ENCODE measurements around the gene ADAMTSL1. TPM values are rescaled to one million over a fixed set of nuclear protein-coding genes. Genes with fewer than 3 reads are reported as not detected.

ADAMTSL1 gene
- total RNA-seq, 4 donors from 2014 or later: 0.32 to 2.3 (median 1.3) TPM

DNA sequence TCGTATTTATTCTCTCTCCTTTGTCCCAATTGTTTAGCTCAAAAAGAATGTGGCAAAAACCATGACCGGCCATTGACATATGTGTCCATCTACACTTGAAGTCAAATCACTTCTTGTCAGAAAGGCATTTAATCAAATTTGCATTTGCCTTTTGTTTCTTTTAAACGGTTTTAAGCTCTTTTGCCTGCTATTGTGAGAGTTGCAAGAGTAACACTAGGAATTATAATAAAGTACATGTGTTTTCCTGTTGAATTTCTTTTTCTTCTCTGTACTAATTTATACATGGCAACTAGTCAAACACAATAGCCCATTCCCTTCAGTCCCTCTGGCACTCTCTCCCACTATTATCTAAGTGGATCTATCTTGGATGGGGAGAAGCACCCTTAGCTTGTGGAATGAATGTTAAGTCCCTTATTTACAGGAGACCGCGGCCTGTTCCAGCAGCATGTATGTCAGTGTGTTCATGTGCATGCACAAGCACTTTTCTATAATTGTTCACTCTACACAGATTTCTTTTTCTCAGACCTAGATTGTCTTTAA is 3.2 kb downstream of the ADAMTSL1 start:
- Histone ChIP-seq H3K27me3 (no peaks in the 10 kb centered on the region), H3K27ac (no peak overlapping the region), H3K4me1 (peaks cover 17% of the 10 kb centered on the region), H3K4me3 (no peak overlapping the region), H3K9me3 (no peaks in the 10 kb centered on the region), H3K36me3 (no peaks in the 10 kb centered on the region)
- TF ChIP-seq EP300 (IDR thresholded peaks at IDR 0.05): no peak
- TF ChIP-seq, protein P1, sequence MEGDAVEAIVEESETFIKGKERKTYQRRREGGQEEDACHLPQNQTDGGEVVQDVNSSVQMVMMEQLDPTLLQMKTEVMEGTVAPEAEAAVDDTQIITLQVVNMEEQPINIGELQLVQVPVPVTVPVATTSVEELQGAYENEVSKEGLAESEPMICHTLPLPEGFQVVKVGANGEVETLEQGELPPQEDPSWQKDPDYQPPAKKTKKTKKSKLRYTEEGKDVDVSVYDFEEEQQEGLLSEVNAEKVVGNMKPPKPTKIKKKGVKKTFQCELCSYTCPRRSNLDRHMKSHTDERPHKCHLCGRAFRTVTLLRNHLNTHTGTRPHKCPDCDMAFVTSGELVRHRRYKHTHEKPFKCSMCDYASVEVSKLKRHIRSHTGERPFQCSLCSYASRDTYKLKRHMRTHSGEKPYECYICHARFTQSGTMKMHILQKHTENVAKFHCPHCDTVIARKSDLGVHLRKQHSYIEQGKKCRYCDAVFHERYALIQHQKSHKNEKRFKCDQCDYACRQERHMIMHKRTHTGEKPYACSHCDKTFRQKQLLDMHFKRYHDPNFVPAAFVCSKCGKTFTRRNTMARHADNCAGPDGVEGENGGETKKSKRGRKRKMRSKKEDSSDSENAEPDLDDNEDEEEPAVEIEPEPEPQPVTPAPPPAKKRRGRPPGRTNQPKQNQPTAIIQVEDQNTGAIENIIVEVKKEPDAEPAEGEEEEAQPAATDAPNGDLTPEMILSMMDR (IDR thresholded peaks at IDR 0.05): no peak
- no peak for TF ChIP-seq POLR2AphosphoS5 (IDR thresholded peaks at IDR 0.05)
- no peak for TF ChIP-seq POLR2A (IDR thresholded peaks at IDR 0.05)
- DNase-seq (ENCODE audit: low spot score in 2 of 2): no peak
- WGBS: 76% methylated on average over 5 of the region's 5 CpGs

DNA sequence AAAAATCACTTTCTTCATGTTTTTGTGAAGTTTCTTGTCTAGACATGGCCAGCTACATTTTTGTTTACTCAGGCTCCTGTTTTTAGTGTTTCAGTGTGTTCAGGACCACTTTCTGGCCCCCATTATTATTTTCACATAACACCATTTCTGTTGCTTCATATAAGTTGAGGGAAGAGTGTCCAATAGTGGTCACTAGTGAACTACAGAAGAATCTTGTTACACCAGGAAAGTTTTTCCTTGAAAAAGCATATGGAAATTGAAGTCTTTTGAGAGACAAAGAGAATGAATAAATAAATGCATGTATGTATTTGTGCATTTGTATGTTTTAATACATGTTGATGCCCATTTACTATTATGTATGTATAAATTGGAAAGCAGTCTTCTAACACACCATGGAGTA is 3.8 kb downstream of the ADAMTSL1 start:
- H3K4me3 ChIP-seq: no peak overlapping the region
- H3K27ac ChIP-seq: no peak overlapping the region
- no peaks in the 10 kb centered on the region for H3K27me3 ChIP-seq
- H3K4me1 ChIP-seq: peaks cover 15% of the 10 kb centered on the region
- TF ChIP-seq, protein P1 (IDR thresholded peaks at IDR 0.05): no peak
- TF ChIP-seq EP300 (IDR thresholded peaks at IDR 0.05): no peak
- no peak for DNase-seq (ENCODE audit: low spot score in 2 of 2)
- no peaks in the 10 kb centered on the region for H3K36me3 ChIP-seq
- H3K9me3 ChIP-seq: no peaks in the 10 kb centered on the region

DNA sequence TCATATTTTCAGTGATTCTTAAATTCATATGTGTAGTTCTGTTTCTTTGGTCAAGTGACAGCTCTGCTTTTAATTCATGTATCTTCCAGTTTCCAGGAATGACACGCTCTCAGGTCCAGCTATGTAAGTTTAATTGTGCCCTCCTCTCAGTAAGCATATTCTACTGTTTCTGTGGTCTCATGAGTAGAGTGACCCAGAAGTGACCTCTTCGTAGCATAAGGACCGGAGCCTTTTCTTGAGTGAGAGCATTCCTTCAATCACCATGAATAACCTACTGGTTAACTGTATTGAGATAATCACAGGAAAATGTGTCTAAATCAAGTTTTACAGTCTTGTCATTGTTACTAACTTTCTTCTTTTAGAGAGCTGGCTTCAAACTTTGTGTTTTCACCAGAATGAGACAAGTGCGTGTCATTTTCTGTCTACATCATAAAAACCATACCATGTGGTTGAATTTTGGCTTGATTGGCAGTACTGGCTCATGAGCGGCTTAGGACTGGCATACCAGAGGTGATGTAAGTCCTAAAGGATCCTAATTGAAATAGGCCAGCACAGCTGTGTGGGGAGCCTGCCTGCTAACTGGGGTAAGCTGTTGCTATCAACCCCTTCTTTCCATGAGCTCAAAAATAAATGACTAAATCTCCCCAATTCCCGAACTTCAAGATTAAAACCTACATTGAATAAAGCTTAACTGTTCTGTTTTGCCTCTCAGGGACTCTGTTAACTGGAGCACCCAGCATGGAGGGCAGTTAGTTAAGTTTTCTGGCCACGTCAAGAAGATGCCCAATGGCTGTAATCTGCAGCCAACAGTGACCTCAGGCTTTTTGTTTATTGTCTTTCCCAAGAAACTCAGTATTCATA is 4.8 kb downstream of the ADAMTSL1 start:
- DNase-seq (ENCODE audit: low spot score in 2 of 2): no peak
- 71% methylated on average over 7 of the region's 7 CpGs for WGBS
- no peaks in the 10 kb centered on the region for H3K9me3 ChIP-seq
- peak overlapping the region; percentile 6 for H3K27ac ChIP-seq
- H3K4me3 ChIP-seq: no peak overlapping the region
- peaks cover 7% of the 10 kb centered on the region for H3K4me1 ChIP-seq
- TF ChIP-seq POLR2A (IDR thresholded peaks at IDR 0.05) (no peak), EP300 (IDR thresholded peaks at IDR 0.05) (no peak), POLR2AphosphoS5 (IDR thresholded peaks at IDR 0.05) (no peak)
- TF ChIP-seq, protein P1 (IDR thresholded peaks at IDR 0.05): no peak
- no peaks in the 10 kb centered on the region for H3K36me3 ChIP-seq
- no peaks in the 10 kb centered on the region for H3K27me3 ChIP-seq

DNA sequence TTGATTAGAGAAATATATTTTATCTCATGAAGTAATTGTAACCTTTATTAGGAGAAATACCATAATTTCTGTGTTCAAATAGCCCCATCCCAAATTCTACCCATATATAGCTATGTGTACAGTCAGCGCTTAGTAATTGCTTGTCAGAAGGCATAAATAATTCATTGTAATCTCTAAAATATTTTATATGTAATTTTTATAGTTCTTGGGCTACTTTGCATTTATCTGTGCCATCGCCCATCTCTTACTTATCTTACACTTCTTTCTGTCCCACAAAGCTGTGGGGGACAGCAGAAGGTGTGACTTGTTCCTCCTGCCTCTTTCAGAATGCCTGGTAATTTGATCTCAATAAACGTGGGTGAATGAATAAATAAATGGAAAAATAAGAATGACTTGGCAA is 5.5 kb downstream of the ADAMTSL1 start:
- H3K36me3 ChIP-seq: no peaks in the 10 kb centered on the region
- no peak overlapping the region for H3K4me3 ChIP-seq
- no peaks in the 10 kb centered on the region for H3K27me3 ChIP-seq
- H3K4me1 ChIP-seq: peaks cover 2% of the 10 kb centered on the region
- DNase-seq (ENCODE audit: low spot score in 2 of 2): no peak
- H3K27ac ChIP-seq: no peak overlapping the region
- 73% methylated on average over 3 of the region's 3 CpGs for WGBS
- TF ChIP-seq EP300 (IDR thresholded peaks at IDR 0.05): no peak
- no peak for TF ChIP-seq POLR2A (IDR thresholded peaks at IDR 0.05)
- TF ChIP-seq POLR2AphosphoS5 (IDR thresholded peaks at IDR 0.05): no peak
- TF ChIP-seq, protein P1 (IDR thresholded peaks at IDR 0.05): no peak
- no peaks in the 10 kb centered on the region for H3K9me3 ChIP-seq

DNA sequence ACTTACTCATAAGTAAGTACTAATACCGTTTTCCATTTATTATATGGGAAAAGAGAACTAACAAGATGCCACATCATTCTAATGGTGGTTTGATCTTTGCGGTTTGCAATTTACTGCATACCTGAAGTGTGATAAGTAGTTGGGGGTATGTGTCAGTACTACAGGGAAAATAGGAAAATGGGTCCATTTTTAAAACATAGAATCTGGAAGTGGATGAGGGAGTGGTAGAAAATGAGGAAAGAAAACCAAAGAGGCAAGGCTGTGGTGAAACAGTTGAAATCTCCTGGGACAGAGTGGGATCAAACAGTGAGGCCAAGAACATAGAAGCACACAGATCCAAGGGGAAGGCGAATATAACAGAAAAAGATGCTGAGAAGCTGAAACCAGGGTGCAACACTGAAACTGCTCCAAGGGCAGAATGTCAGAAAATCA is 6.7 kb downstream of the ADAMTSL1 start:
- no peaks in the 10 kb centered on the region for H3K9me3 ChIP-seq
- 69% methylated on average over 3 of the region's 3 CpGs for whole genome bisulfite sequencing
- no peaks in the 10 kb centered on the region for H3K27me3 ChIP-seq
- no peak for DNase-seq (ENCODE audit: low spot score in 2 of 2)
- no peak overlapping the region for H3K4me3 ChIP-seq
- TF ChIP-seq, protein P1 (IDR thresholded peaks at IDR 0.05): no peak
- peak in 1 of 3 donors; percentile 24 for TF ChIP-seq POLR2AphosphoS5 (IDR thresholded peaks at IDR 0.05)
- H3K27ac ChIP-seq: no peak overlapping the region
- no peaks in the 10 kb centered on the region for H3K36me3 ChIP-seq
- no peaks in the 10 kb centered on the region for H3K4me1 ChIP-seq

Measured in suprapubic skin (tissue), 4 donors.